OCI-LY1 (cell line): ENCODE measurements around the gene MYOZ3.

ENCODE experiments used
- H2AFZ ChIP-seq: fragments of 200-600 bp; sonication (generic), shearing (Covaris generic); 2 replicates; pipeline ENCODE4 v1.6.0; 2014; ENCODE audit warnings: antibody characterized with exemption, mild to moderate bottlenecking, low read length
- H3F3A ChIP-seq: fragments of 200-600 bp; sonication (generic), shearing (Covaris generic); 2 replicates; pipeline ENCODE4 v1.6.0; 2014; ENCODE audit warnings: mild to moderate bottlenecking, antibody characterized with exemption, low read length, moderate library complexity; ENCODE audit not compliant: insufficient read depth
- H3K27ac ChIP-seq: fragments of 200-600 bp; sonication (generic); 2 replicates; pipeline ENCODE4 v1.5.1; 2014; ENCODE audit warnings: low read length, mixed run types, mild to moderate bottlenecking, low read depth; ENCODE audit not compliant: poor library complexity, severe bottlenecking
- H3K27me3 ChIP-seq: fragments of 200-600 bp; sonication (generic); 2 replicates; pipeline ENCODE4 v1.6.0; 2014; ENCODE audit warnings: antibody characterized with exemption, mild to moderate bottlenecking, low read length, moderate library complexity; ENCODE audit not compliant: insufficient read depth
- H3K36me3 ChIP-seq: fragments of 200-600 bp; sonication (generic); 2 replicates; pipeline ENCODE4 v1.6.1; 2014; ENCODE audit warnings: mild to moderate bottlenecking, antibody characterized with exemption, low read length, moderate library complexity, mixed read lengths; ENCODE audit not compliant: insufficient read depth
- H3K4me1 ChIP-seq: fragments of 200-600 bp; sonication (generic); 2 replicates; pipeline ENCODE4 v1.5.1; 2014; ENCODE audit warnings: mild to moderate bottlenecking, low read length, moderate library complexity; ENCODE audit not compliant: insufficient read depth, severe bottlenecking
- H3K4me2 ChIP-seq: fragments of 200-600 bp; sonication (generic), shearing (Covaris generic); 2 replicates; pipeline ENCODE4 v1.6.1; 2014; ENCODE audit warnings: low read length
- H3K4me3 ChIP-seq: fragments of 200-600 bp; sonication (generic); 2 replicates; pipeline ENCODE4 v1.5.1; 2014; ENCODE audit warnings: low read length, low read depth, mild to moderate bottlenecking, mixed read lengths; ENCODE audit not compliant: poor library complexity, severe bottlenecking
- H3K79me2 ChIP-seq: fragments of 200-600 bp; shearing (Covaris generic); 2 replicates; pipeline ENCODE4 v1.6.1; 2016; ENCODE audit warnings: mixed run types, low read length, mixed read lengths; ENCODE audit not compliant: insufficient read depth
- H3K9ac ChIP-seq: fragments of 200-600 bp; sonication (generic), shearing (Covaris generic); 2 replicates; pipeline ENCODE4 v1.6.1; 2014; ENCODE audit warnings: mild to moderate bottlenecking, low read length, mixed read lengths
- H3K9me2 ChIP-seq: fragments of 200-600 bp; sonication (generic), shearing (Covaris generic); 2 replicates; pipeline ENCODE4 v1.6.1; 2014; ENCODE audit warnings: low read depth, mild to moderate bottlenecking, low read length, mixed read lengths
- H3K9me3 ChIP-seq: fragments of 200-600 bp; shearing (Covaris generic); 2 replicates; pipeline ENCODE4 v1.6.1; 2014; ENCODE audit warnings: low read length, mixed read lengths
- H4K20me1 ChIP-seq: fragments of 200-600 bp; sonication (generic), shearing (Covaris generic); 2 replicates; pipeline ENCODE4 v1.6.0; 2016; ENCODE audit warnings: mild to moderate bottlenecking, low read length; ENCODE audit not compliant: insufficient read depth
- CTCF ChIP-seq: fragments of 200-600 bp; sonication (generic), shearing (Covaris generic); IDR thresholded peaks from 2 replicates; pipeline ENCODE4 v1.5.1; 2017; ENCODE audit warnings: mild to moderate bottlenecking, antibody characterized with exemption, low read length, moderate library complexity, mixed read lengths
- EZH2 ChIP-seq: fragments of 200-600 bp; sonication (generic), shearing (Covaris generic); IDR thresholded peaks from 2 replicates; pipeline ENCODE4 v1.8.0; 2017; ENCODE audit warnings: borderline replicate concordance, mixed run types, mild to moderate bottlenecking, antibody characterized with exemption, low read length, moderate library complexity, mixed read lengths

Gene MYOZ3

GRCh38 chr5:150632305-150633160 is 28.5 kb upstream of the MYOZ3 start:
- Histone ChIP-seq H3K36me3 (no peaks in the 10 kb centered on the region), H3K27ac (no peak overlapping the region), H3K4me3 (no peak overlapping the region), H2AFZ (no peak overlapping the region), H3K4me2 (no peak overlapping the region), H3K9me2 (no peaks in the 10 kb centered on the region), H3K79me2 (no peaks in the 10 kb centered on the region), H3F3A (no peaks in the 10 kb centered on the region), H3K4me1 (no peaks in the 10 kb centered on the region), H3K27me3 (no peaks in the 10 kb centered on the region), H3K9me3 (no peaks in the 10 kb centered on the region), H3K9ac (no peak overlapping the region), H4K20me1 (no peaks in the 10 kb centered on the region)
- TF ChIP-seq EZH2 (no peak), CTCF (no peak)

GRCh38 chr5:150633429-150633828 is 27.6 kb upstream of the MYOZ3 start:
- H3K4me1 ChIP-seq: no peaks in the 10 kb centered on the region
- H3K9ac ChIP-seq: no peak overlapping the region
- no peak overlapping the region for H3K4me2 ChIP-seq
- H3F3A ChIP-seq: no peaks in the 10 kb centered on the region
- H3K9me2 ChIP-seq: no peaks in the 10 kb centered on the region
- H3K27ac ChIP-seq: no peak overlapping the region
- H3K4me3 ChIP-seq: no peak overlapping the region
- TF ChIP-seq EZH2 (no peak), CTCF (no peak)
- no peaks in the 10 kb centered on the region for H3K36me3 ChIP-seq
- no peaks in the 10 kb centered on the region for H4K20me1 ChIP-seq
- H3K79me2 ChIP-seq: no peaks in the 10 kb centered on the region
- H3K9me3 ChIP-seq: no peaks in the 10 kb centered on the region
- no peak overlapping the region for H2AFZ ChIP-seq
- H3K27me3 ChIP-seq: no peaks in the 10 kb centered on the region

GRCh38 chr5:150636391-150637244 is 24.4 kb upstream of the MYOZ3 start:
- H3K9me2 ChIP-seq: no peaks in the 10 kb centered on the region
- no peak overlapping the region for H3K27ac ChIP-seq
- no peaks in the 10 kb centered on the region for H3K36me3 ChIP-seq
- no peaks in the 10 kb centered on the region for H3K27me3 ChIP-seq
- H3K79me2 ChIP-seq: no peaks in the 10 kb centered on the region
- no peaks in the 10 kb centered on the region for H4K20me1 ChIP-seq
- no peaks in the 10 kb centered on the region for H3K4me1 ChIP-seq
- H3K9ac ChIP-seq: no peak overlapping the region
- no peaks in the 10 kb centered on the region for H3K9me3 ChIP-seq
- no peak overlapping the region for H2AFZ ChIP-seq
- H3K4me3 ChIP-seq: no peak overlapping the region
- H3F3A ChIP-seq: no peaks in the 10 kb centered on the region
- TF ChIP-seq CTCF: no peak
- no peak for TF ChIP-seq EZH2
- H3K4me2 ChIP-seq: no peak overlapping the region
